Testis (tissue), 2 donors: ENCODE measurements around the gene DISC1.

Source experiments
- POLR2A ChIP-seq: fragments of 450-650 bp; IDR thresholded peaks from one replicate; pipeline ENCODE4 v1.6.1; 2017; ENCODE audit warnings: antibody characterized with exemption, mild to moderate bottlenecking, moderate library complexity
- TF ChIP-seq, protein P1 (sequence below), 3 experiments: fragments of 450-650 bp in 2 of 3; fragments of 200-600 bp in 1 of 3; sonication (generic) in 1 of 3; IDR thresholded peaks; one replicate each; pipeline ENCODE4 v1.5.1; 2016 to 2019; ENCODE audit warnings: antibody characterized with exemption in 3 of 3, mild to moderate bottlenecking in 2 of 3, moderate library complexity in 1 of 3

DNA sequence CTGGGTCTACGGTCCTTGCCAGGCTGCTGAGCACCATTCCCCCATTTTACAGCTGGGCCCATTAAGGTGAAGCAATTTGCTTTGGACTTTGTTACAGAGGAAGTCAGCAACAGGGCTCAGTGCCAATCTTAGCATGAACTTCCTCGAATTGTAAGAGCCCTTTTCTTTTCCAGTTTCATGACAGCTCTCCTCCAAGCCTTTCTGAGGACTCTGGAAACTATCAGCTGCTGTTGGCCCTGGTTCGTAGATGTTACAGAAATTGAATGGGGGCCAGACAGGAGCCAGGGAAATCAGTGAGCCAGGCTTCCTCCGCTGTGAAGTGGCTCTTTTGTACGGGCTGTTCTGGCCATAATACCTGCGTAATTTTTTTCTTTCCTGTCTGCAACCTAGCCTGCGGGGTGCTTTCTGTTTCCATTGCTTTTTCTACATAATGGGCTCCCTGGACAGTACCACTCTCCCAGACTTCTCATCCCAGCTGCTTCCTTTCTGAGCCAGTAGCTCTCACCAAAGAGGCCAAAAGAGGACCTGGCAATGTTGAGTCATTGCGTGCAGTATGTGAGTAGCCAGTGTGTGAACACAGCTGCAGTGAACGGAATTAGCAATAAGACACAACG is 386.3 kb downstream of the DISC1 start:
- TF ChIP-seq POLR2A = no peak
- TF ChIP-seq, protein P1, sequence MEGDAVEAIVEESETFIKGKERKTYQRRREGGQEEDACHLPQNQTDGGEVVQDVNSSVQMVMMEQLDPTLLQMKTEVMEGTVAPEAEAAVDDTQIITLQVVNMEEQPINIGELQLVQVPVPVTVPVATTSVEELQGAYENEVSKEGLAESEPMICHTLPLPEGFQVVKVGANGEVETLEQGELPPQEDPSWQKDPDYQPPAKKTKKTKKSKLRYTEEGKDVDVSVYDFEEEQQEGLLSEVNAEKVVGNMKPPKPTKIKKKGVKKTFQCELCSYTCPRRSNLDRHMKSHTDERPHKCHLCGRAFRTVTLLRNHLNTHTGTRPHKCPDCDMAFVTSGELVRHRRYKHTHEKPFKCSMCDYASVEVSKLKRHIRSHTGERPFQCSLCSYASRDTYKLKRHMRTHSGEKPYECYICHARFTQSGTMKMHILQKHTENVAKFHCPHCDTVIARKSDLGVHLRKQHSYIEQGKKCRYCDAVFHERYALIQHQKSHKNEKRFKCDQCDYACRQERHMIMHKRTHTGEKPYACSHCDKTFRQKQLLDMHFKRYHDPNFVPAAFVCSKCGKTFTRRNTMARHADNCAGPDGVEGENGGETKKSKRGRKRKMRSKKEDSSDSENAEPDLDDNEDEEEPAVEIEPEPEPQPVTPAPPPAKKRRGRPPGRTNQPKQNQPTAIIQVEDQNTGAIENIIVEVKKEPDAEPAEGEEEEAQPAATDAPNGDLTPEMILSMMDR (IDR thresholded peaks at IDR 0.05) = no peak
